NCI-H748 treated with DMSO at 0.1 percent for 48 hours (cell line): Measurements from ENCODE around the gene DKK3.

Source experiments
- DNase-seq: peaks from one replicate; lab custom pipeline; 2025; lab: John Stamatoyannopoulos, UW

Gene DKK3

GRCh38 chr11:12003815-12004214 lies 4.6 kb downstream of the DKK3 start:
- DNase-seq, result no peak

- DNase-seq, result no peak
These were observed 5.1 kb downstream of the DKK3 start for GRCh38 chr11:12003336-12003735.

- peak; percentile 91 for DNase-seq
These were observed 7.2 kb downstream of the DKK3 start for GRCh38 chr11:12001186-12001585.

- no peak for DNase-seq
These were observed 10.2 kb downstream of the DKK3 start for GRCh38 chr11:11998091-11998781.

- DNase-seq, result no peak
These were observed 11.4 kb downstream of the DKK3 start for GRCh38 chr11:11997049-11997322.

GRCh38 chr11:11996321-11997048 lies 11.9 kb downstream of the DKK3 start:
- no peak for DNase-seq

GRCh38 chr11:11995601-11996000 lies 12.8 kb downstream of the DKK3 start:
- DNase-seq, result no peak

- no peak for DNase-seq
These were observed 14.6 kb downstream of the DKK3 start for GRCh38 chr11:11993839-11994238.

GRCh38 chr11:11992257-11993212 lies 15.9 kb downstream of the DKK3 start:
- no peak for DNase-seq

GRCh38 chr11:11989774-11990744 lies 18.4 kb downstream of the DKK3 start:
- DNase-seq, result no peak

- no peak for DNase-seq
These were observed 19.7 kb downstream of the DKK3 start for GRCh38 chr11:11988681-11989261.

- no peak for DNase-seq
These were observed 20.3 kb downstream of the DKK3 start for GRCh38 chr11:11988099-11988651.

GRCh38 chr11:11987503-11988022 lies 20.9 kb downstream of the DKK3 start:
- no peak for DNase-seq

GRCh38 chr11:11985954-11986949 lies 22.2 kb downstream of the DKK3 start:
- DNase-seq, result no peak

GRCh38 chr11:11985016-11985715 lies 23.3 kb downstream of the DKK3 start:
- no peak for DNase-seq

- no peak for DNase-seq
These were observed 23.9 kb downstream of the DKK3 start for GRCh38 chr11:11984563-11984962.

- DNase-seq, result no peak
These were observed 25.0 kb downstream of the DKK3 start for GRCh38 chr11:11983427-11983826.

GRCh38 chr11:11982975-11983374 lies 25.5 kb downstream of the DKK3 start:
- DNase-seq, result no peak

- DNase-seq, result no peak
These were observed 26.0 kb downstream of the DKK3 start for GRCh38 chr11:11982461-11982860.
